Activated CD4-positive, alpha-beta T cell treated with anti-CD3 and anti-CD28 coated beads for 1 hour (primary cell): ENCODE results near the gene SUDS3.

Experiments
- DNase-seq: peaks from one replicate; pipeline ENCODE4 v3.0.0-alpha.2; 2020

SUDS3 gene

DNA sequence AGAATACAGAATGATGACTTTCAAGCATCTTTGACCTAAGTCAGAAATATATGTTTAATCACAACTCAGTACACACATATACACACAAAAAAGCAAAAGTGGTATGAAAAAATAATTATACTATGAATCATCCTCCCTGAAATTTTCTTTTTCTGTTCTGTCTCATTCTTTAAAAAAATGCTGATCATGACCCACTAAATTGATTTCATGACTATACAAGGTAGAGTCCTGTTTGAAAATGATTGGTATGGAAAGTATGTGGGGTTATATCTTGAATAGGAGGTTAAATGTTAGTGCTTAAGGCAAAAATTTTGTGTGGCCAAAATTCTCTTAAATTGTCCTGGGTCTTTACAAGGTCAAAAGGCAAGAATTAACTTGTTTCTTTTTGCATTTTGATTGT, 80.4 kb downstream of the SUDS3 start:
- DNase-seq, result no peak

DNA sequence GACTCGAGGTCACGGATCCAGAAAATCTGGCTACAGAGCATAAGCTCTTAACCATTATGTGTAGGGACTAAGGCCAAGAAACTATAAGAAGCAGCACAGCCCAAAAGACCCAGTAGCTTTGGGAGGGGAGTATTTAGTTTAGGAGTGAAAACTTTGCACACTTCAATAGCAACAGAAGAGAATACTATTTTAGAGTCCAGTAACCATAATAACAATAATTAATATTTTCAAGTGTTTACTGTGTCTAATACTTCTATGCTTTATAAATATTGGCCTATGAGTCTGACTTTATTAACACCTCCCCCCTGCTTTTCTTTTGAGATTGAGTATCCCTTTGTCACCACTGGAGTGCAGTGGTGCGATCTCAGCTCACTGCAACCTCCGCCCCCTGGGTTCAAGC, 82.8 kb downstream of the SUDS3 start:
- DNase-seq, result no peak

DNA sequence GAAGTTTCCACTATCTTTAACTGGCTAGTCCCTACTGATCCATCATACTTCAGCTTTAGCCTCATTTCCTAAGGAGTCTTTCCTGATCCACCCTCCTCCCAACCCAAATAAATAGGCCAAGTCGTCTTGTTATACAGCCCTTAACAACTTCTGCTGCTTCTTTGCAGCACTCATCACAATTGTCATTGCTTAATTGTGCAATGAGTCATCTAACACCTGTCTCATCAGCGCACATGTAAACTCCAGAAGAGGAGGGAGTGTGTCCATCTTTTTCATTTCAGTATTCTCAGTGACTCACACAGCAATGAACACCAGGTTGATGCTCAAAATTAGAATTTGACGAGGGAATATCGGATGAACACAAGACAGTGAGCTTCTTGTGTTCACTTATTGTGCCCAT, 87.3 kb downstream of the SUDS3 start:
- DNase-seq, result no peak

DNA sequence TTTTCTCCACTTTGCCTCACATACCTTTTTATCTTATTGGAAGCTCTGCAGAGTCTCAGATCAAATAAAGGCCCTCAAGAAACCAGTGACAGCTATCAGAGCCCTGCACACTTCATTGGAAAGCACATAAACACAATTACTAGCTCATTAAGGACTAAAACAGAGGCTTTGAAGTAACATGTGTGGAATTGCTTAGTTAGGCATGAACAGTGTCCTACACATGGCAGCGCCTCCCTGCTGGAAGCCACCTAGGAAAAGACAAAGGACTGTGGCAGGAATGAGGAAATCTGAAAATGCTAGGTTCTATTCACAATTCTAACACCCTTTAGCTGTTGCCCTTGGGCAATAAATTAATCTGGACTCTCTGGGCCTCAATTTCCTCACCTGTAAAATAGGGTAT, 89.4 kb downstream of the SUDS3 start:
- DNase-seq, result no peak
